SJSA1 (cell line): ENCODE measurements around the gene PROP1. TPM values are rescaled to one million over a fixed set of nuclear protein-coding genes. Genes with fewer than 3 reads are reported as not detected.
"Not testable (repeated sequence)": the region's sequence is repeated elsewhere in the genome, so short reads cannot be mapped to it uniquely, and the experiment has no call there.

Source experiments
- DNase-seq, 2 experiments: peaks; one replicate each; pipeline ENCODE4 v3.0.0-alpha.2; 2015 to 2020; ENCODE audit warnings: low spot score in 2 of 2, low read depth in 1 of 2
- H3K27ac ChIP-seq: fragments of 250-450 bp; sonication (Bioruptor Pico); 2 replicates; pipeline ENCODE4 v1.5.1; 2020; ENCODE audit warnings: mild to moderate bottlenecking, moderate library complexity
- H3K27me3 ChIP-seq: fragments of 250-450 bp; sonication (Bioruptor Pico); replicated peaks from 2 replicates; pipeline ENCODE4 v1.5.1; 2020; ENCODE audit warnings: mild to moderate bottlenecking, moderate library complexity
- H3K36me3 ChIP-seq: fragments of 250-450 bp; sonication (Bioruptor Pico); 2 replicates; pipeline ENCODE4 v1.5.1; 2020; ENCODE audit warnings: mild to moderate bottlenecking
- H3K4me1 ChIP-seq: fragments of 250-450 bp; sonication (Bioruptor Pico); replicated peaks from 2 replicates; pipeline ENCODE4 v1.6.1; 2021; ENCODE audit warnings: mild to moderate bottlenecking
- H3K4me3 ChIP-seq: fragments of 250-450 bp; sonication (Bioruptor Pico); 2 replicates; pipeline ENCODE4 v1.5.1; 2020; ENCODE audit warnings: mild to moderate bottlenecking
- H3K9me3 ChIP-seq: fragments of 250-450 bp; sonication (Bioruptor Pico); replicated peaks from 2 replicates; pipeline ENCODE4 v1.5.1; 2020; ENCODE audit warnings: mild to moderate bottlenecking
- total RNA-seq: library from RNA; depleted of rRNA; stranded (reverse); fragments of >200 nt; shearing (Covaris generic); gene quantifications from 2 replicates; pipeline ENCODE4 v1.2.3, GENCODE V29; 2014; rRNA removed

PROP1 gene
- total RNA-seq, 1 experiment from 2014 or later, result not detected

- H3K27me3 ChIP-seq, H3K9me3 ChIP-seq, DNase-seq, H3K27ac ChIP-seq, H3K4me3 ChIP-seq, H3K36me3 ChIP-seq, H3K4me1 ChIP-seq: not testable (repeated sequence)
Observed at GRCh38 chr5:177945601-177946283, 50.3 kb downstream of the PROP1 start.

- not testable (repeated sequence) for H3K36me3 ChIP-seq, H3K9me3 ChIP-seq, H3K4me3 ChIP-seq, H3K27me3 ChIP-seq, H3K4me1 ChIP-seq, H3K27ac ChIP-seq
- peak in 1 of 2 experiments; percentile 37 for DNase-seq
Observed at GRCh38 chr5:177945145-177945544, 50.9 kb downstream of the PROP1 start.

GRCh38 chr5:177943805-177944736 is 52.0 kb downstream of the PROP1 start:
- H3K27ac ChIP-seq, H3K4me1 ChIP-seq, H3K36me3 ChIP-seq, H3K9me3 ChIP-seq, H3K27me3 ChIP-seq: not testable (repeated sequence)
- H3K4me3 ChIP-seq, result peak overlapping the region; percentile 31
- peak; percentile 40 to 51 for DNase-seq

- H3K4me3 ChIP-seq, H3K4me1 ChIP-seq, H3K27me3 ChIP-seq, H3K36me3 ChIP-seq, H3K27ac ChIP-seq, H3K9me3 ChIP-seq: not testable (repeated sequence)
- DNase-seq, result peak in 1 of 2 experiments; percentile 25
Observed at GRCh38 chr5:177942896-177943295, 53.1 kb downstream of the PROP1 start.

Other genes starting within 250 kb of the PROP1 start
- not detected in 2 replicates for gene FAM153A, start 213.3 kb downstream of the PROP1 start, total RNA-seq
- gene N4BP3, start 117.3 kb upstream of the PROP1 start, total RNA-seq, result 0.79 and 1.8 TPM in 2 replicates
- 40.9 and 44.6 TPM in 2 replicates for gene RMND5B, start 134.8 kb upstream of the PROP1 start, total RNA-seq
- 551 and 583 TPM in 2 replicates for gene NHP2, start 157.6 kb upstream of the PROP1 start, total RNA-seq
- gene GMCL2, start 191.1 kb upstream of the PROP1 start, total RNA-seq, result not detected in 2 replicates
- gene HNRNPAB, start 208.3 kb upstream of the PROP1 start, total RNA-seq, result 181 and 222 TPM in 2 replicates
- 16.1 and 19.3 TPM in 2 replicates for gene PHYKPL, start 236.6 kb upstream of the PROP1 start, total RNA-seq